Tibial nerve (tissue), 4 donors: ENCODE measurements around the gene UBE2R2. TPM values are rescaled to one million over a fixed set of nuclear protein-coding genes. Genes with fewer than 3 reads are reported as not detected.
"Not testable (repeated sequence)": the region's sequence is repeated elsewhere in the genome, so short reads cannot be mapped to it uniquely, and the experiment has no call there.

Source experiments
- DNase-seq, 2 donors: peaks; one replicate each; pipeline ENCODE4 v3.0.0-alpha.2; 2019; ENCODE audit warnings: low spot score in 2 of 2
- H3K27ac ChIP-seq, 4 donors: fragments of 200-600 bp; sonication (generic) in 3 of 4; one replicate each; pipeline ENCODE4 v1.5.1; 2017 to 2019; ENCODE audit warnings: mild to moderate bottlenecking in 1 of 4
- H3K27me3 ChIP-seq, 2 donors: fragments of 200-600 bp; sonication (generic) in 1 of 2; one replicate each; pipeline versions ENCODE4 v1.5.1 to v1.6.0; 2017 to 2019
- H3K36me3 ChIP-seq, 3 donors: fragments of 200-600 bp; sonication (generic); one replicate each; pipeline ENCODE4 v1.5.1; 2018 to 2019
- H3K4me1 ChIP-seq, 4 donors: fragments of 200-600 bp; sonication (generic) in 3 of 4; one replicate each; pipeline ENCODE4 v1.5.1; 2017 to 2019
- H3K4me3 ChIP-seq, 4 donors: fragments of 200-600 bp; sonication (generic) in 3 of 4; one replicate each; pipeline ENCODE4 v1.5.1; 2017 to 2019; ENCODE audit warnings: mild to moderate bottlenecking in 1 of 4, moderate library complexity in 1 of 4
- H3K9me3 ChIP-seq, 4 donors: fragments of 200-600 bp; sonication (generic) in 3 of 4; one replicate each; pipeline ENCODE4 v1.5.1; 2017 to 2019
- EP300 ChIP-seq, 2 donors: sonication (generic); formaldehyde crosslinking; IDR thresholded peaks; one replicate each; pipeline ENCODE4 v1.6.1; 2017; ENCODE audit warnings: antibody characterized with exemption in 2 of 2, mild to moderate bottlenecking in 1 of 2
- POLR2A ChIP-seq, 2 donors: fragments of 450-650 bp; IDR thresholded peaks; one replicate each; pipeline ENCODE4 v1.6.1; 2017; ENCODE audit warnings: antibody characterized with exemption in 2 of 2, mild to moderate bottlenecking in 2 of 2, moderate library complexity in 2 of 2
- WGBS, 2 donors: methylation state at CpG; one replicate each; pipeline ENCODE4 v1.1.5; 2018; 5-methylcytosine and 5-hydroxymethylcytosine counted together
- total RNA-seq, 4 donors: library from RNA; depleted of rRNA; stranded (reverse); fragments of >200 nt; gene quantifications; one replicate each; pipeline ENCODE4 v1.1.0, GENCODE V29; 2016
- TF ChIP-seq, protein P1 (sequence below), 5 experiments: fragments of 200-600 bp in 3 of 5; fragments of 450-650 bp in 2 of 5; sonication (generic) in 3 of 5; IDR thresholded peaks; one replicate each; pipeline ENCODE4 v1.5.1; 2016 to 2019; ENCODE audit warnings: antibody characterized with exemption in 5 of 5, mild to moderate bottlenecking in 3 of 5, moderate library complexity in 2 of 5

The UBE2R2 gene
- total RNA-seq, 4 donors from 2014 or later, result 23.2 to 28.4 (median 25.9) TPM

DNA sequence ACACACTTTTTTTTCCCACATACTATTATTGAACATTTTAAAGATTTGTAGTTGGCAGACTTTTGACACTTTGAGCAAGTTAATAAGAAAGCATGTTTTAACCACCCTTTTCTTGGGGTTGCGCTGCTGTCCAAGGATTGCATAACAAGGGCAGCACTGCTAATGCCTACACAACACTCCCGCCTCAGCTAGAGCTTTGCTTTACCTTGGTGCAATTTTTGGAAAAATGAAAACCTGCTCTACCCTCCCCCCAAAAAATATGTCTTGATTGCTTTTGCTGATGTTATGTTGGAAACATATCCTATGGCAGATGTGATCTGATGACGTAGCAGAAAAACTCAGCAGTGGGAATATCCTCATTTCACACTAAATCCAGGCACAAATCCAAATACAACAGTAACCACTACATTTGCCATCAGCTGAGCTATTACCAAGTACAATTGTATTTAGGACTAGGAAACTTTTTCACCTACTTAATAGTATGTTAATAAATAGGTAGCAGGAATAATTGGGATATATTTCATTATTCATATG is 51.5 kb downstream of the UBE2R2 start:
- peak in 1 of 2 donors; percentile 45 for DNase-seq
- Histone ChIP-seq H3K27me3 (no peaks in the 10 kb centered on the region), H3K27ac (peak overlapping the region in 3 of 4 donors; percentile 54 to 76 (median 74)), H3K9me3 (no peaks in the 10 kb centered on the region), H3K4me1 (peaks cover 0 to 44% (median 11%) of the 10 kb centered on the region in 4 donors), H3K4me3 (peak overlapping the region in 1 of 4 donors; percentile 0), H3K36me3 (peaks cover 0 to 5% (median 0%) of the 10 kb centered on the region in 3 donors)
- TF ChIP-seq EP300 (IDR thresholded peaks at IDR 0.05) (no peak), POLR2A (IDR thresholded peaks at IDR 0.05) (no peak)
- 27 to 29% methylated on average over 3 of the region's 3 CpGs for WGBS, 2 donors

DNA sequence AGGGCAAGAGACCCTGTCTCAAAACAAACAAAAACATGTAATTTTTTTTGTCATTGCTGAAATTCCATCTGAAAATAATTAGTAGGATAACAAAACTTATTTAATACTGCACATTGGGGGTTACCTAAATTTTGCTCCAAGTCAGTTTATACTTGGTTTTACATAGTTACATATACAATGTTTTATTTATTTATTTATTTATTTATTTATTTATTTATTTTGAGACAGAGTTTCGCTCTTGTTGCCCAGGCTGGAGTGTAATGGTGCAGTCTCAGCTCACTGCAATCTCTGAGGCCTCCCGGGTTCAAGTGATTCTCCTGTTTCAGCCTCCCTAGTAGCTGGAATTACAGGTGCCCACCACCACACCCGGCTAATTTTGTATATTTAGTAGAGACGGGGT is 52.3 kb downstream of the UBE2R2 start:
- H3K27ac ChIP-seq, result peak overlapping the region in 2 of 4 donors; percentile 74 to 76
- WGBS, 2 donors, result 94 to 96% methylated on average over 4 of the region's 4 CpGs

DNA sequence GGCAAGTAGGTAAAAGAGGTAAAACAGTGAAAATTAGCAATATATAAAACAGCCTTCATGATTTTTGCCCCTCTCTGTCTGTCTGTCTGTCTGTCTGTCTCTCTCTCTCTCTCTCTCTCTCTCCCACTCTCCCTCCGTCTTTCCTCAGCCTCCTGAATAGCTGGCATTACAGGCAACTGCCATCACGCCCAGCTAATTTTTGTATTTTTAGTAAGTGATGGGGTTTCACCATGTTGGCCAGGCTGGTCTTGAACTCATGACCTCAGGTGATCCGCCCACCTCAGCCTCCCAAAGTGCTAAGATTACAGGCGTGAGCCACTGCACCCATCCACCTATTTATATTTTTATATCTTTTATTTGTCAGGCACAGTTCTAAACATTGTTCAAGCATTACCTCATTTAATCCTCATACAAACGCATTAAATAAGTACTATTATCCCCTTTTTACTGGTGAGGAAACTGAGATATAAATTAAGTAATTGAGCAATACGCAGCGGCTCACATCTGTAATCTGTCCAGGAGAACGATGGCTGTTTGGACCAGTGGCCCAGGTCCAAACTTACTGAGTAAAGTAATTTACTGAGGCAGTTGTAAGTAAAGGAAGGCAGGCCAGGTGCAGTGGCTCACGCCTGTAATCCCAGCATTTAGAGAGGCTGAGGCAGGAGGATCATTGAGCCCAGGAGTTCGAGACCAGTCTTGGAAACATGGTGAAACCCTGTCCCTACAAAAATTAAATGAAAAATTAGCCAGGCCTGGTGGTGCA is 60.9 kb downstream of the UBE2R2 start:
- WGBS, 2 donors, result 79 to 84% methylated on average over 10 of the region's 10 CpGs
- H3K4me3 ChIP-seq, result no peak overlapping the region
- no peak overlapping the region for H3K27ac ChIP-seq
- TF ChIP-seq POLR2A (IDR thresholded peaks at IDR 0.05) (no peak), EP300 (IDR thresholded peaks at IDR 0.05) (no peak)
- TF ChIP-seq, protein P1, sequence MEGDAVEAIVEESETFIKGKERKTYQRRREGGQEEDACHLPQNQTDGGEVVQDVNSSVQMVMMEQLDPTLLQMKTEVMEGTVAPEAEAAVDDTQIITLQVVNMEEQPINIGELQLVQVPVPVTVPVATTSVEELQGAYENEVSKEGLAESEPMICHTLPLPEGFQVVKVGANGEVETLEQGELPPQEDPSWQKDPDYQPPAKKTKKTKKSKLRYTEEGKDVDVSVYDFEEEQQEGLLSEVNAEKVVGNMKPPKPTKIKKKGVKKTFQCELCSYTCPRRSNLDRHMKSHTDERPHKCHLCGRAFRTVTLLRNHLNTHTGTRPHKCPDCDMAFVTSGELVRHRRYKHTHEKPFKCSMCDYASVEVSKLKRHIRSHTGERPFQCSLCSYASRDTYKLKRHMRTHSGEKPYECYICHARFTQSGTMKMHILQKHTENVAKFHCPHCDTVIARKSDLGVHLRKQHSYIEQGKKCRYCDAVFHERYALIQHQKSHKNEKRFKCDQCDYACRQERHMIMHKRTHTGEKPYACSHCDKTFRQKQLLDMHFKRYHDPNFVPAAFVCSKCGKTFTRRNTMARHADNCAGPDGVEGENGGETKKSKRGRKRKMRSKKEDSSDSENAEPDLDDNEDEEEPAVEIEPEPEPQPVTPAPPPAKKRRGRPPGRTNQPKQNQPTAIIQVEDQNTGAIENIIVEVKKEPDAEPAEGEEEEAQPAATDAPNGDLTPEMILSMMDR (IDR thresholded peaks at IDR 0.05), result no peak
- no peaks in the 10 kb centered on the region for H3K9me3 ChIP-seq
- H3K4me1 ChIP-seq, result peaks cover 0 to 82% (median 9%) of the 10 kb centered on the region in 4 donors
- no peaks in the 10 kb centered on the region for H3K27me3 ChIP-seq
- no peaks in the 10 kb centered on the region for H3K36me3 ChIP-seq
- no peak for DNase-seq

More for the DNA sequence above, 52.3 kb downstream of the UBE2R2 start:
- not testable (repeated sequence) for H3K9me3 ChIP-seq, H3K36me3 ChIP-seq, H3K27me3 ChIP-seq, H3K4me3 ChIP-seq, DNase-seq
- H3K4me1 ChIP-seq, result peaks cover 0 to 45% (median 11%) of the 10 kb centered on the region in 4 donors

DNA sequence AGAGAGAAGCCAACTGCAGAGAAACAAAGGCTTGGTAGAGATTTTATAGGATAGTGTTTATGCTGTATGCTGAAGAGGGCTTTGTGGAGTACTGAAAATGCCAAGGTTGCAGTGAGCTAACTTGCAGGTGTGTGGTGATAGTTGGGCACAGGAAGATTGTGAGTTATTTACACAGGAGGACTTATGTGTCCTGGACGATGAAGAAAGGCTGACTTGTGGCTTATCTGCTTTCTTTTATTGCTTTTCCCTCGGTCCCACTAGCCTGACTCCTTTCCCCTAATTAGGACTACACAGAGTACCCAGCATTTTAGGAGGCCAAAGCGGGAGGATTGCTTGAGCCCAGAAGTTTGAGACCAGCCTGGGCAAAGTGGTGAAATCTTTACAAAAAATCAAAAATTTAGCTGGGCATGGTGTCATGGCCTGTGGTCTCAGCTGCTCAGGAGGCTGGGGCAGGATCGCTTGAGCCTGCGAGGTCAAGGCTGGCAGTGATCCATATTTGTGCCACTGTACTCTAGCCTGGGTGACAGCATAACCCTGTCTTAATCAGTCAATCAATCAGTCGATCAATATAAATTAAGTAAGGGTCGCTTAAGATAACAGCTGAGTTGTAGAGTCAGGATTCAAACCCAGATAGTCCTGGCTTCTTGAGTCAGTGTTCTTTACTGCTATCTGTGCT is 61.9 kb downstream of the UBE2R2 start:
- H3K36me3 ChIP-seq, result no peaks in the 10 kb centered on the region
- H3K4me1 ChIP-seq, result peaks cover 0 to 87% (median 9%) of the 10 kb centered on the region in 4 donors
- H3K27me3 ChIP-seq, result no peaks in the 10 kb centered on the region
- H3K9me3 ChIP-seq, result no peaks in the 10 kb centered on the region
- TF ChIP-seq POLR2A (IDR thresholded peaks at IDR 0.05) (no peak), EP300 (IDR thresholded peaks at IDR 0.05) (no peak)
- TF ChIP-seq, protein P1 (IDR thresholded peaks at IDR 0.05), result no peak
- no peak for DNase-seq
- WGBS, 2 donors, result 70 to 85% methylated on average over 7 of the region's 7 CpGs
- no peak overlapping the region for H3K27ac ChIP-seq
- no peak overlapping the region for H3K4me3 ChIP-seq

DNA sequence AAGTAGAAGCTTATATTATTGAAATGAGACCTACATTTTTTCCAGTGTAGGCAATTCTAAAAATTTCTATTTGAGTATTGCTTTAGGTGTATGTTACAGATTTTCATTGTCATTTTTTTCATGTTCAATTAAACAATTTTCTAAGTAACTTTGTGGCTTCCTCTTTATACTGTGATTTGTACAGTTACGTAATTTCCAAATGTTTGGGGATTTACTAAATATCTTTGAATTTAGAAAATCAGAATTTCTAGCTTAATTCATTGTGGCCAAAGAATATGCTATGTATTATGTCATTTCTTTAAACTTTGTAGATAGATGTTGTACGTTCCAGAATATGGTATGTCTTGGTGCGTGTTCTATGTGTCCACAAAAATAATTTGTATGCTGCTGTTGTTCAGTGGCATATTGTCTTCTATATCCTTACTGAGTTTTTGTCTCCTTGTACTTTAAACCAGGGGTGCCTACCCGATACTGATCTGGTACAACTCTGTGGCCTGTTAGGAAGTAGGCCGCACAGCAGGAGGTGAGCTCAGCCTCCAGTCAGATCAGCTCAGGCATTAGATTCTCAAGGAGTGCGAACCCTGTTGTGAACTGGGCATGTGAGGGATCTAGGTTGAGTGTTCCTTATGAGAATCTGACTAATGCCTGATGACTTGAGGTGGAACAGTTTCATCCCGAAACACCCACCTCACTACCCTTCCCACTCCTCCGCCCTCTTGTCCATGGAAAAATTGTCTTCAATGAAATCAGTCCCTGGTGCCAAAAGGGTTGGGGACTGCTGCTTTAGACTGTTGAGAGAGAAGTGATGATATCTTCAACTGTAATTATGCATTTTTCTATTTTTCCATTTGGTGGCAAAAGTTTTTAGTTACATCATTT is 63.5 kb downstream of the UBE2R2 start:
- 93 to 95% methylated on average over 8 of the region's 8 CpGs for WGBS, 2 donors
- no peak for TF ChIP-seq POLR2A (IDR thresholded peaks at IDR 0.05)
- TF ChIP-seq EP300 (IDR thresholded peaks at IDR 0.05), result no peak
- TF ChIP-seq, protein P1 (IDR thresholded peaks at IDR 0.05), result no peak
- Histone ChIP-seq H3K4me1 (peaks cover 0 to 87% (median 16%) of the 10 kb centered on the region in 4 donors), H3K9me3 (no peaks in the 10 kb centered on the region), H3K27me3 (no peaks in the 10 kb centered on the region), H3K27ac (no peak overlapping the region), H3K4me3 (no peak overlapping the region), H3K36me3 (no peaks in the 10 kb centered on the region)
- no peak for DNase-seq
